Stimulated activated CD8-positive, alpha-beta memory T cell treated with anti-CD3 and anti-CD28 coated beads, Interleukin-7, amount 100 ng/mL, for 48 hours (primary cell): ENCODE results near the gene LCE2D.
"Not testable (repeated sequence)": the region's sequence is repeated elsewhere in the genome, so short reads cannot be mapped to it uniquely, and the experiment has no call there.

Experiments
- DNase-seq, 2 donors: peaks; one replicate each; pipeline ENCODE4 v3.0.0-alpha.2; 2020; ENCODE audit warnings: low read depth in 1 of 2; ENCODE audit errors: extremely low read depth in 1 of 2

LCE2D gene

GRCh38 chr1:152663098-152663497 lies at the start of gene LCE2D:
Gene LCE2D (plus strand): TSS chr1:152663380. CDS start chr1:152664106, 726 bp downstream.
- DNase-seq, result no peak

GRCh38 chr1:152613511-152613910 lies 49.7 kb upstream of the LCE2D start, which contains the start of gene LCE3B:
Gene LCE3B (plus strand): TSS chr1:152613811. CDS start chr1:152613811, 0 bp downstream.
- DNase-seq, result no peak

- no peak for DNase-seq
These were observed 41.2 kb upstream of the LCE2D start for GRCh38 chr1:152621993-152622392.

GRCh38 chr1:152622803-152623202 lies 40.4 kb upstream of the LCE2D start, which contains the start of gene LCE3A:
Gene LCE3A (minus strand): TSS chr1:152623103. CDS start chr1:152623103, 0 bp downstream.
- no peak for DNase-seq

GRCh38 chr1:152623203-152623844 lies 39.9 kb upstream of the LCE2D start:
- DNase-seq, result peak in 1 of 2 donors; percentile 6

GRCh38 chr1:152626744-152627143 lies 36.4 kb upstream of the LCE2D start:
- DNase-seq, result no peak

GRCh38 chr1:152630596-152630995 lies 32.6 kb upstream of the LCE2D start:
- DNase-seq, result no peak

GRCh38 chr1:152640351-152640750 lies 22.8 kb upstream of the LCE2D start:
- DNase-seq, result no peak

GRCh38 chr1:152643945-152644344 lies 19.2 kb upstream of the LCE2D start:
- no peak for DNase-seq

GRCh38 chr1:152645146-152645545 lies 18.0 kb upstream of the LCE2D start:
- DNase-seq, result no peak

GRCh38 chr1:152646656-152647055 lies 16.5 kb upstream of the LCE2D start:
- no peak for DNase-seq

GRCh38 chr1:152654110-152654509 lies 9.1 kb upstream of the LCE2D start:
- peak in 1 of 2 donors; percentile 31 for DNase-seq

- no peak for DNase-seq
These were observed 6.7 kb upstream of the LCE2D start for GRCh38 chr1:152656459-152656858.

GRCh38 chr1:152657677-152658076 lies 5.5 kb upstream of the LCE2D start:
- DNase-seq, result no peak

GRCh38 chr1:152658649-152659048 lies 4.5 kb upstream of the LCE2D start:
- DNase-seq, result no peak

- not testable (repeated sequence) for DNase-seq
These were observed 3.0 kb downstream of the LCE2D start for GRCh38 chr1:152666171-152666570.

GRCh38 chr1:152667648-152668047 lies 4.5 kb downstream of the LCE2D start:
- DNase-seq, result no peak

- no peak for DNase-seq
These were observed 9.8 kb downstream of the LCE2D start for GRCh38 chr1:152673016-152673415.

GRCh38 chr1:152674983-152675382 lies 11.8 kb downstream of the LCE2D start, which contains the start of gene LCE2C:
Gene LCE2C (plus strand): TSS chr1:152675279. CDS start chr1:152676016, 737 bp downstream.
- DNase-seq, result not testable (repeated sequence)

GRCh38 chr1:152679459-152679858 lies 16.3 kb downstream of the LCE2D start:
- DNase-seq, result no peak

- no peak for DNase-seq
These were observed 18.4 kb downstream of the LCE2D start for GRCh38 chr1:152681616-152682015.

- no peak for DNase-seq
These were observed 20.7 kb downstream of the LCE2D start for GRCh38 chr1:152683846-152684245.

GRCh38 chr1:152685823-152686222 lies 22.6 kb downstream of the LCE2D start, which contains the start of gene LCE2B:
Gene LCE2B (plus strand): TSS chr1:152686123. CDS start chr1:152686844, 721 bp downstream.
- not testable (repeated sequence) for DNase-seq
